Stimulated activated CD4-positive, alpha-beta T cell treated with anti-CD3 and anti-CD28 coated beads, Interleukin-4, amount 100 ng/mL, for 4 hours (primary cell): ENCODE measurements around the gene VWA1.
A peak's percentile ranks its signal among the peaks of the same experiment; 100 is the strongest.
"Not testable (repeated sequence)": the region's sequence is repeated elsewhere in the genome, so short reads cannot be mapped to it uniquely, and the experiment has no call there.

Experiments
- DNase-seq, 2 experiments: peaks; one replicate each; pipeline ENCODE4 v3.0.0-alpha.2; 2020

The VWA1 gene

DNA sequence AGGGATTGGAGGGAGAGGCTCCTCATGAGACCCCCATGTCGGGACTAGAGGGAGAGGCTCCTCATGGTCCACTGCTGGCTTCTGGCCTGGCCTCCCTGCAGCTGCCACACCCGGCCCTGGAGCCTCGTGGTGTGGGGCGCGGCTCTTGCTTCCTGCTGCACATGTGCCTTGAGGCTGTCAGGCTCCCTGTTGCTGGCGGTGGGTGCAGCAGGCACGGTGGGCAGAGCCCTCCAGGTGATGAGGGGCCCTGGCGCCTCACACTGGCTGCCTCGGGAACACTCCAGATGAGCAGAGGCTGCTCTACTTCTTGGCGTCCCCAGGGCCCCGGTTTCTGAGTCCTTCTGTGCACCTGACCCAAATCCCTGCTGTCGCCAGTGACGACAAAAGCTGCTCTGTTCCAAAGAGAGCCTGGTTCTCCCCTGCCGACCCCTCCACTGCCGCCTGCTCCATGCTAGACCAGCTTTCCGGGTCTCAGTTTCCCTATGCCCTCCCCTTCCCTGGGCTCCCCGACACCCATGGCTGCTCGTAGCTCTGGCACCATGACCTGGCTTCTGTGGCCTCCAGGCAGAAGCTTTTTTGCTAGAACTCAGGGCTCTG, 26.3 kb downstream of the VWA1 start:
- no peak for DNase-seq

DNA sequence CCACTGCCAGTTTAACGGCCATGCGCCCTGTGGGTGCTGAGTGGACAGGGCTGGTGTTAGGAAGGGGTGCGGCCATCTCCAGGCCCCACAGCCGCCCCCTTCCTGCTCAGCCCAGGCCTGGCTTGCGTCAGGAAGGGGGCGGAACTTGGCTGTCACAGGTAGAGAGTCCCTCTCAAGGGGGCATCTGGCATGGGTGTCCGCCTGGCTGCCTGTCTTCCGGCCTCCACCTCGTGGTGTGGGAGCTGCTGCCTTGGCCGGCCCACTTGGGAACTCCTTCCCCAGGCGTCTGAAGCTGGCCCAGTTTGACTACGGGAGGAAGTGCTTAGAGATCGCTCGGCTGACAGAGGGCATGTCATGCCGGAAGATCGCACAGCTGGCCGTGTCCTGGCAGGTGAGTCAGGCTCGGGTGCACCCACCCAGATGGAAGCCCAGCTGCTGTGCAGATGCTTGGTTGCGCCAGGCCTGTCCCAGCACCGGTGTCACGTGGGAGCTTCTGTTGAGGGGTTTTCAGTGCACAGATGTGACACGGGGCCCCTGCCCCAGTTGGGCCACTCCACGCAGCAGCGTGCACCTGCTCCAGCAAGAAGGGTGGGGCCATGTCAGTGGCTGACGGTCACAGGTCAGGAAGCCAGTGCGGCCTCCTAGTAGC, 27.0 kb downstream of the VWA1 start:
- DNase-seq = no peak

- no peak for DNase-seq
Measured at GRCh38 chr1:1463312-1463711, 27.8 kb downstream of the VWA1 start.

- not testable (repeated sequence) for DNase-seq
Measured at GRCh38 chr1:1468196-1468985, 32.9 kb downstream of the VWA1 start.

DNA sequence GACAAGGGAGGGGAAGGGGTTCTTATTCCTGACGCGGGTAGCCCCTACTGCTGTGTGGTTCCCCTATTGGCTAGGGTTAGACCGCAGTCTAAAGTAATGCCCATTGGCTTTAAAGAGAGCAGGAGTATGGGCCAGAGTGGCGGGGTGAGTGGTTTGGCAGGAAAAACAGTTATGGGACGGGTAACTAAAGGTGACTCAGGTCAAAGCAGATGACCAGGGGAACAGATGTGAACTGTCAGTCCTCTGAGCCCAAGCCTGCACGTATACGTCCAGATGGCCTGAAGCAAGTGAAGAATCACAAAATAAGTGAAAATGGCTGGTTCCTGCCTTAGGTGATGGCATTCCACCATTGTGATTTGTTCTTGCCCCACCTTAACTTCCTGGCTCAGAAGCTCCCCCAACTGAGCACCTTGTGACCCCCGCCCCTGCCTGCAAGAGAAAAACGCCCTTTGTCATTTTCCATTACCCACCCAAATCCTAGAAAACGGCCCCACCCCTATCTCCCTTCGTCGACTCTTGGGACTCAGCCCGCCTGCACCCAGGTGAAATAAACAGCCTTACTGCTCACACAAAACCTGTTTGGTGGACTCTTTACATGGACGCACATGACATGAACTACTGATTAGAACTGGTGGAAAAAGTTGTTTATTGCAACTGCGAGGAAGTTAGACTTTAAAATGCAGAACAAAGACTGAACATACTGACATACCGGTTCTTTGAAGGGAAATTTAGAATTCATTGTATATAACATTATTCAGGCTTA, 35.3 kb downstream of the VWA1 start:
- DNase-seq = no peak

DNA sequence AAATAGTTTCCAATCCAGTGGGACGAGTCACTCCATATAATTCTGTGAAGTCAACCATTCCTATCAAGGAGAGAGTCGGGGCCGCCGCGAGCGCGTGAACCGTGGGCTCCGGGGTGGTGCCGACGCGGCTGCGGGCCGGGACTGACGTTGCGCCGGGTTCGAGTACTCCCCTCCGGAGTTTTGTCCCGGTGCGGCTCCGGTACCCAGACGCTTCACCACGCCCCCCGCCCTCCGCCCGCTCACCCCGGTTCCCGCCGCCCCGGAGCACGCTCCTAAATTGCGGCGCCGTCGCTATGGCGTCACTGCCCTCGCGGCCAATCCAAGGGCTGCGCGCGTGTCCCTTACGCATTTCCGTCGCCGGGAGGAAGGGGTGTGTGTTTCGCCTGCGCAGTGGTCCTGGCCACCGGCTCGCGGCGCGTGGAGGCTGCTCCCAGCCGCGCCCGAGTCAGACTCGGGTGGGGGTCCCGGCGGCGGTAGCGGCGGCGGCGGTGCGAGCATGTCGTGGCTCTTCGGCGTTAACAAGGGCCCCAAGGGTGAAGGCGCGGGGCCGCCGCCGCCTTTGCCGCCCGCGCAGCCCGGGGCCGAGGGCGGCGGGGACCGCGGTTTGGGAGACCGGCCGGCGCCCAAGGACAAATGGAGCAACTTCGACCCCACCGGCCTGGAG, 36.0 kb downstream of the VWA1 start, which contains the start of gene ATAD3B:
ATAD3B (plus strand) TSS at position 377 of the 664 bp plus-strand sequence; CDS start at position 497, 120 bp downstream.
- DNase-seq = peak; percentile 94 to 95

- DNase-seq = not testable (repeated sequence)
Measured at GRCh38 chr1:1472053-1472876, 36.8 kb downstream of the VWA1 start.

GRCh38 chr1:1476011-1476410, 40.5 kb downstream of the VWA1 start:
- DNase-seq = not testable (repeated sequence)

GRCh38 chr1:1477206-1477605, 41.7 kb downstream of the VWA1 start:
- no peak for DNase-seq

- no peak for DNase-seq
Measured at GRCh38 chr1:1479547-1480487, 44.3 kb downstream of the VWA1 start.

DNA sequence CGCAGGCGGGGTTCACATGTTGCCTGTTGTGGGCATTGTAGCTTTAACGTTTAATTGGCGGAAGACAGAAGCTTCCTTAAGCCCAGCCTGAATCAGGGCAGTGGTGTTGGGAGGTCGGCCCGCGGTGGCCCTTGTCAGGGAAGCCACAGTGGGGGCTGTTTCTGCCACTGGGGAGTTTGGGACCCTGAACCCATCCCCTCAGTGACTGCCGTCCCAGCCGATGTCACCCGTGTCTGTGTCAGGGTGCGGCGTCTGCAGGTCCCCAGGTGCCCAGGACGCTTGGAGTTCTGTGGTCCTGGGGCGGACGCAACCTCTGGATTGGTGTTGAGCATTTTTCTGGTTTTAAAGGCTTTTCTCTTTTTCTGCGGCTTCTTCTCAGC, 45.0 kb downstream of the VWA1 start:
- DNase-seq = not testable (repeated sequence)

- DNase-seq = not testable (repeated sequence)
Measured at GRCh38 chr1:1481811-1482210, 46.3 kb downstream of the VWA1 start.

- DNase-seq = no peak
Measured at GRCh38 chr1:1482856-1483255, 47.4 kb downstream of the VWA1 start.

GRCh38 chr1:1483714-1484113, 48.2 kb downstream of the VWA1 start:
- no peak for DNase-seq

DNA sequence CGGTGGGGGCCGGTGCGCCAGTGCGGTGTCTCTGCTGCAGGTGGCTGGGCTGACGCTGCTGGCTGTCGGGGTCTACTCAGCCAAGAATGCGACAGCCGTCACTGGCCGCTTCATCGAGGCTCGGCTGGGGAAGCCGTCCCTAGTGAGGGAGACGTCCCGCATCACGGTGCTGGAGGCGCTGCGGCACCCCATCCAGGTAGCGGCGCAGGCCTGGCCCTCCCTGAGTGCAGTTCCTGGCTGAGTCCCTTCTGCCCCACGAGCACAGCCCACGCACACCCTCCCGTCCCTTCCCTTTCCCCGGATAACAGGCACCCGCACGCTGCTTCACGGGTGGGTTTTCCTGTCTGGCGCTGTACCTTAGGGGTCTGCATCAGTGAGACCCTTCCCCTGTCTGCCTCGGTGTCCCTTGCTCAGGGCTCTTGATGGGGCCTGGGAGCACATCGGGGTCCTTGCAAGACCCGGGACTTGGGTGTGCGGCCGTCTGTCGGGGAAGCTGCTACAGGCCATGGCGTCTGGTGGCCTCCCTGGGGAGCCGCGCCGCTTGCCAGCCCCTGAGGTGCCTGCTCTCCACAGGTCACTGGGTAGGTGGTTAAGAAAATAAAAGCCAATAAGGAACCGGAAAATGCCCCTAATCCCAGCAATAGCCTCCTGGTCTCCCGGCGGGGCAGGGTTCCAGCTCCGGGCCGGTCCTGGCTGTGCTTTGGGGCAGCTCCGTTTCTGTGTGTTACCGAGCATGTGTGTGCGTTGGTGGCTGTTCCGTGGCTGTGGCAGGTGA, 49.7 kb downstream of the VWA1 start:
- not testable (repeated sequence) for DNase-seq

GRCh38 chr1:1485755-1486317, 50.3 kb downstream of the VWA1 start:
- not testable (repeated sequence) for DNase-seq

DNA sequence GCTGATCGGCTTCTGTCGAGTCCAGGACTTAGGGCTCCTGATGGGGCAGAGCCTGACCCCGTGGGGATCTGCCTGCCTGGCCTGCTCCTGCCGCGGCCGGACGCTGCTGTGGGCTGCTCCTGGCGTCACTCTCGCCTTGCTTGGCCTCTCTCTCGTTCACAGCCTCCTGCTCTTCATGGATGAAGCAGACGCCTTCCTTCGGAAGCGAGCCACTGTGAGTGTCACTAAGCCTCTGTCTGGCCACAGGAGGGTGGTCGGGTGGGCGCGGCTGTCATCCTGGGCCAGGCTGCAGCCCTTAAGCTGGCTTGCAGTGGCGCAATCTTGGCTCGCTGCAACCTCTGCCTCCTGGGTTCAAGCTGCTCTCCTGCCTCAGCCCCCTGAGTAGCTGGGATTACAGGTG, 52.2 kb downstream of the VWA1 start:
- DNase-seq = no peak

- DNase-seq = no peak
Measured at GRCh38 chr1:1489231-1489630, 53.7 kb downstream of the VWA1 start.

GRCh38 chr1:1489861-1490260, 54.4 kb downstream of the VWA1 start:
- DNase-seq = no peak
